Ovary (tissue), 9 donors: Measurements from ENCODE around the gene HP. TPM values are rescaled to one million over a fixed set of nuclear protein-coding genes. Genes with fewer than 3 reads are reported as not detected.

Experiments
- DNase-seq, 5 donors: peaks; one replicate each; pipeline ENCODE4 v3.0.0-alpha.2; 2019 to 2020
- H3K27ac ChIP-seq, 2 donors: fragments of 200-600 bp; one replicate each; pipeline versions ENCODE4 v1.5.1 to v1.8.0; 2019 to 2022
- H3K27me3 ChIP-seq: fragments of 200-600 bp; one replicate; pipeline ENCODE4 v1.8.0; 2022
- H3K36me3 ChIP-seq: fragments of 200-600 bp; sonication (generic); one replicate; pipeline ENCODE4 v1.5.1; 2019
- H3K4me1 ChIP-seq: one replicate; pipeline ENCODE4 v1.8.1; 2013; ENCODE audit warnings: mild to moderate bottlenecking, moderate library complexity; ENCODE audit not compliant: insufficient read depth
- H3K4me3 ChIP-seq: fragments of 200-600 bp; sonication (generic); one replicate; pipeline ENCODE4 v1.5.1; 2017
- H3K9me3 ChIP-seq, 2 donors: fragments of 200-600 bp in 1 of 2; sonication (generic) in 1 of 2; one replicate each; pipeline versions ENCODE4 v1.5.1 to v1.8.1; 2013 to 2019; ENCODE audit warnings: mild to moderate bottlenecking in 1 of 2, moderate library complexity in 1 of 2
- EP300 ChIP-seq: sonication (generic); formaldehyde crosslinking; IDR thresholded peaks from one replicate; pipeline ENCODE4 v1.6.1; 2017; ENCODE audit warnings: antibody characterized with exemption
- POLR2A ChIP-seq: fragments of 450-650 bp; IDR thresholded peaks from one replicate; pipeline ENCODE4 v1.6.1; 2017; ENCODE audit warnings: antibody characterized with exemption, mild to moderate bottlenecking, moderate library complexity
- WGBS, 3 donors: extraction: QIAGEN DNeasy Blood & Tissue Kit in 1 of 3; methylation state at CpG; one replicate each; pipeline versions ENCODE4 v1.1.5 to v1.1.7; 2013 to 2017; 5-methylcytosine and 5-hydroxymethylcytosine counted together
- intact Hi-C, 4 donors: fragments of 100-400 bp; cut with DNase I; formaldehyde crosslinking; loops; one replicate each; pipeline versions ENCODE4 v1.11.0 to v1.15.1; 2022 to 2023
- polyA plus RNA-seq, 2 donors: library from polyadenylated mRNA; stranded (reverse); fragments of 200-250 nt in 1 of 2; fragments of 350-450 nt in 1 of 2; fragmentation: Illumina TruSeq in 1 of 2; extraction: RNeasy Lipid Tissue Mini Kit (QIAGEN cat#74804) in 1 of 2; gene quantifications; one replicate each; pipeline ENCODE4 v1.2.3, GENCODE V29; 2013 to 2014
- total RNA-seq, 7 donors: library from RNA; depleted of rRNA in 2 of 7; stranded (reverse); fragments of >200 nt in 2 of 7; fragmentation: NEBNext Ultra II Directional in 3 of 7; extraction: Animal tissue kit (Norgen Biotek cat#: 25700) in 3 of 7; gene quantifications; one replicate each; pipeline versions ENCODE4 v1.1.0 to v1.2.4, GENCODE V29; 2016 to 2023
- TF ChIP-seq, protein P1 (sequence below), 3 donors: fragments of 450-650 bp in 2 of 3; fragments of 200-600 bp in 1 of 3; IDR thresholded peaks; one replicate each; pipeline versions ENCODE4 v1.5.1 to v1.8.0; 2016 to 2022; ENCODE audit warnings: antibody characterized with exemption in 3 of 3, mild to moderate bottlenecking in 1 of 3
- donor health status: DM: no; HTN: no; CAD: no; lungs with moderate emphysema.
- donor health status: DM: no; HTN: no; CAD: no.
- donor health status: Bipolar disorder and iron deficiency.
- donor health status: DM: yes; HTN: yes; CAD: no.
- donor health status: DM: no; HTN: no; CAD: no.
- donor health status: DM: yes; HTN: yes; CAD: no.

HP gene
- total and polyA plus RNA-seq, 9 donors, result 0.66 to 186 (median 23.9) TPM

DNA sequence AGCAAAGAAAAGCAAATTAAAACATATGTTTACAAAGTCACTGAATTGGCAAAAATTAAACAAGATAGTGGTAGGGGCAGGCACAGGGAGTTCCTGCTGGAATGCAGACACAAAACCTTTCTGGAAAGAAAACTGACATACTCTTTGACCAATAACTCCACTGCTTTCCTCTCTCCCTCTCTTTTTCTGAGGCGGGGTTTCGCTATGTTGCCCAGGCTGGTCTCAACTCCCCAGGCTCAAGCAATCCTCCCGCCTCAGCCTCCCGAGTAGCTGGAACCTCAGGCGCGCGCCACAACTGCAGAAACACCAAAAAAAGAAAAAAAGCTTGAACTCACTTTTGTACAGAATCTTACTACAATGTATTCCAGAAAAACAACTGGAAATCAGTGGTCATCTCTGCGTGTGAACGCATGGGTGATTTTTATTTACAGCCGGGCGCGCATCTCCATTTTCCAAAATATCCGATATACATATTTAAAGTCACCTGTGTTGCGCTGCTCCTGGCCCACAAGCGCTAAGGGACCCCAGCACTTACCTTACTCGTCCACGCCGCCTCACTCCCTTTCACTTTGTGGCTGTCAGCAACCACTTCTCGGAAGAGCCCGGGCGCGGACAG, 38.6 kb downstream of the HP start:
- Histone ChIP-seq H3K36me3 (no peaks in the 10 kb centered on the region), H3K27ac (peak overlapping the region in 1 of 2 donors; percentile 68), H3K27me3 (no peaks in the 10 kb centered on the region), H3K4me1 (peaks cover 6% of the 10 kb centered on the region), H3K4me3 (peak overlapping the region; percentile 89), H3K9me3 (no peaks in the 10 kb centered on the region)
- TF ChIP-seq, protein P1, sequence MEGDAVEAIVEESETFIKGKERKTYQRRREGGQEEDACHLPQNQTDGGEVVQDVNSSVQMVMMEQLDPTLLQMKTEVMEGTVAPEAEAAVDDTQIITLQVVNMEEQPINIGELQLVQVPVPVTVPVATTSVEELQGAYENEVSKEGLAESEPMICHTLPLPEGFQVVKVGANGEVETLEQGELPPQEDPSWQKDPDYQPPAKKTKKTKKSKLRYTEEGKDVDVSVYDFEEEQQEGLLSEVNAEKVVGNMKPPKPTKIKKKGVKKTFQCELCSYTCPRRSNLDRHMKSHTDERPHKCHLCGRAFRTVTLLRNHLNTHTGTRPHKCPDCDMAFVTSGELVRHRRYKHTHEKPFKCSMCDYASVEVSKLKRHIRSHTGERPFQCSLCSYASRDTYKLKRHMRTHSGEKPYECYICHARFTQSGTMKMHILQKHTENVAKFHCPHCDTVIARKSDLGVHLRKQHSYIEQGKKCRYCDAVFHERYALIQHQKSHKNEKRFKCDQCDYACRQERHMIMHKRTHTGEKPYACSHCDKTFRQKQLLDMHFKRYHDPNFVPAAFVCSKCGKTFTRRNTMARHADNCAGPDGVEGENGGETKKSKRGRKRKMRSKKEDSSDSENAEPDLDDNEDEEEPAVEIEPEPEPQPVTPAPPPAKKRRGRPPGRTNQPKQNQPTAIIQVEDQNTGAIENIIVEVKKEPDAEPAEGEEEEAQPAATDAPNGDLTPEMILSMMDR (IDR thresholded peaks at IDR 0.05), result no peak
- TF ChIP-seq POLR2A (no peak), EP300 (no peak)
- intact Hi-C loops, result loop anchor here in 1 of 4 donors (10.0 kb wide), 1 partner anchor 78 kb away; no protein-coding TSS in a partner anchor
- 0 to 1% (median 0%) methylated on average over 22 of the region's 22 CpGs for WGBS, 3 donors
- DNase-seq, result peak in 1 of 5 donors; percentile 53

DNA sequence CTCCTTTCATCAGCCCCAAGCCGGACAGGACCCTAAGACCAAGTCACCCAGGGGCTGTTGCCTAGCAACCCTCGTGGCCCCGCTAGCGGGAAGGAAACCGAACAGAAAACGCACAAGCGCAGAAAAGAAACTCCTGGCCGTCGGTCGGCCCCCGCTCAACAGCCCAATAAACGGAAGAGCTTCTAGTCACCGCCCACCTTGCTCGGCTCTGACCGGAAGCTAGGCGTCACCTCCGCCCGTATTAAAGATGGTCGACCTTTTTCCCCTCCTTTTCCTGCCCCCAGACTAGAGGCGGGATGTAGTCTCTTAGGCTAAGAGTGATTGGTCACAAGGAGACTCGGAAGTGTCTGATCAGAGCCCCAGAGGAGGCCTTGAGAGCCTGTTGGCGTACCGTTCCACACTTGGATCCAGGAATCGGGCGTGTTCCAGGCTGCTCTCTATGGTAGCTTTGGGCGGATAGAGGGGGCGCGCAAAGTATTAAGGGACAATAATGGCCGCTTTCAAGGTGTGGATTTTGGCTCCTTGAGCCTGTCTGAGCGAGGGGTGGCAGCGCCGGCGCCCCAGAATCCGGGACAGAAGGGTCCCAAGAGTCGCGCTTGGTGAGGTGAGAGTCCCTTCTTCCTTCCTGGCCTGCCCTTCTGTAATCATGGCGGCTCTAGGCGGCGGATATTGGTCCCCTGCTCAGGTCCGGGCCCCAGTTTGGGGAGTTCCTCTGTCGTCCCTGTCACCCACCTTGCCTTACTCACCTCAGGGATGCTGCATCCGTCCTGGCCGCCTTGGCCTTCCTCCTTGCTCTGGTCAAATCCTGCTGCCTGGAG, 39.4 kb downstream of the HP start, which contains the start of the genes DHX38 and TXNL4B:
TSS of gene DHX38 (plus strand) at position 400 of the 818 bp plus-strand sequence. CDS start 2,311 bp downstream, outside the sequence.
TSS of gene TXNL4B (minus strand) at position 173 of the 818 bp plus-strand sequence. CDS start 2,871 bp downstream, outside the sequence.
- TF ChIP-seq, protein P1 (IDR thresholded peaks at IDR 0.05), result peak in 1 of 3 donors; percentile 22
- TF ChIP-seq EP300, result no peak
- TF ChIP-seq POLR2A, result peak; percentile 77
- no peaks in the 10 kb centered on the region for H3K27me3 ChIP-seq
- H3K9me3 ChIP-seq, result no peaks in the 10 kb centered on the region
- peak within 1 kb of the TSS; percentile 89 for H3K4me3 ChIP-seq
- no peaks in the 10 kb centered on the region for H3K36me3 ChIP-seq
- H3K27ac ChIP-seq, result peak within 1 kb of the TSS; percentile 81 to 82
- intact Hi-C loops, result loop anchor here in 1 of 4 donors (10.0 kb wide), 1 partner anchor 79 kb away; no protein-coding TSS in a partner anchor
- 0% methylated on average over 39 to 43 of the region's 43 CpGs for WGBS, 3 donors
- H3K4me1 ChIP-seq, result peaks cover 6% of the 10 kb centered on the region
- DNase-seq, result peak; percentile 89 to 94 (median 92)

DNA sequence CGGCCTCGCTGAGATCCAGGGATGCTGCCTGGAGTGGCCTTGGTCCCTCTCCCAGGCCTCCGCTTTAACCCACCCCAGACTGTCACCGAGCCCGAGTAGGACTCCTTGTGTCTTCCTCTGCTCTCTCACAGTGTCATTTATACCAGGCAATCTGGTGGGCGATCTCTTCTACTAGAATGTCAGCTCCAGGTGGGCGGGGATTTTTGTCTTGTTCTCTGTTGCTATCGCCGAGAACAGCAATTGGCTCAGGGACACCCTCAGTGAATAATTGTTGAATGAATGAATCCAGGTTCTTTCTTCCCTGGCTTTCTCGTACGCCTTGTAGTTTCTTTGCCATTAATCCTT, 39.9 kb downstream of the HP start:
- Histone ChIP-seq H3K27me3 (no peaks in the 10 kb centered on the region), H3K4me3 (peak overlapping the region; percentile 89), H3K9me3 (no peaks in the 10 kb centered on the region), H3K27ac (peak overlapping the region; percentile 81 to 82), H3K4me1 (peaks cover 6% of the 10 kb centered on the region), H3K36me3 (no peaks in the 10 kb centered on the region)
- intact Hi-C loops, result loop anchor here in 1 of 4 donors (10.0 kb wide), 1 partner anchor 79 kb away; no protein-coding TSS in a partner anchor
- TF ChIP-seq, protein P1 (IDR thresholded peaks at IDR 0.05), result no peak
- TF ChIP-seq EP300, result no peak
- no peak for DNase-seq
- WGBS, 3 donors, result 1 to 2% (median 1%) methylated on average over 11 of the region's 11 CpGs

DNA sequence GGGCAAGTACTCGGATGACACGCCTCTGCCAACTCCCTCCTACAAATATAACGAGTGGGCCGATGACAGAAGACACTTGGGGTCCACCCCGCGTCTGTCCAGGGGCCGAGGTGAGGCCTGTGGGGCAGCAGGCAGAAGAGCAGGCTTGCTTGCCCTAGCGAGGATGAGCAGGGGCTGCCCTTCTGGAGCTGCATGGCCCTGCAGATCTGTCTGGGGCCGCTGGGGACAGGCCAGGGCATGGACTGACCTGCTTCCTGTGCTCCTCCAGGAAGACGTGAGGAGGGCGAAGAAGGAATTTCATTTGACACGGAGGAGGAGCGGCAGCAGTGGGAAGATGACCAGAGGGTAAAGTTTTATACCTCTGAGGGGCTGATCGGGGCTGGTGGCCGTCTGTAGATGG, 44.6 kb downstream of the HP start:
- Histone ChIP-seq H3K4me3 (no peak overlapping the region), H3K9me3 (no peaks in the 10 kb centered on the region), H3K36me3 (no peaks in the 10 kb centered on the region), H3K27me3 (no peaks in the 10 kb centered on the region), H3K27ac (no peak overlapping the region), H3K4me1 (peaks cover 2% of the 10 kb centered on the region)
- intact Hi-C loops, result loop anchor here in 1 of 4 donors (2.0 to 10.0 kb wide), 2 partner anchors 32 to 84 kb away; no protein-coding TSS in a partner anchor
- TF ChIP-seq EP300, result no peak
- TF ChIP-seq, protein P1 (IDR thresholded peaks at IDR 0.05), result no peak
- no peak for TF ChIP-seq POLR2A
- WGBS, 3 donors, result 72 to 75% (median 74%) methylated on average over 13 to 15 of the region's 15 CpGs
- DNase-seq, result no peak
